ENCODE data around the gene SNRK. TPM values are rescaled to one million over a fixed set of nuclear protein-coding genes. Genes with fewer than 3 reads are reported as not detected.

Gene SNRK
- total RNA-seq, 1 experiment from 2014 or later: 14.4 TPM

DNA sequence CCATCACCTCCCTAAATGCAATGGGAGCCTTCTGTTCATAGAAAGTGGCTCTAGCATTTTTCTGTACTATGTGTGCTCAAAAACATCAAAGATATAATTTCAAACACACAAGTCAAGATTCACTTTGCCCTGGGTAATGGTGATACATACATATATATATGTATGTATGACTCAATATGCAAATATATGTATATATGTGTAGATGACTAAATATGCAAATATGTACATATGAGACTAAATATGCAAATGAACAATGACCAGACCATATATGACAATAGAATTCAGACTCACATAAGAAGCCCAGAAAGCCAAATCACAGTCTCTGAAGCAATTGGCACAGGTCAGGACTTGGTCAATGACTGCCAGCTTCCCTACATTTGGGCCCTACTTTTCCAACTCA is 36.9 kb upstream of the SNRK start:
- Histone ChIP-seq H3K79me2 (ENCODE audit: low read depth) (no peaks in the 10 kb centered on the region), H3K27ac (no peak overlapping the region), H4K20me1 (ENCODE audit: insufficient read depth) (no peaks in the 10 kb centered on the region), H3K9me3 (ENCODE audit: insufficient read depth, low read depth) (no peaks in the 10 kb centered on the region), H3K36me3 (ENCODE audit: low read depth) (no peaks in the 10 kb centered on the region), H3F3A (ENCODE audit: insufficient read depth, low read depth) (no peaks in the 10 kb centered on the region), H3K4me1 (replicated peaks; ENCODE audit: insufficient read depth) (no peaks in the 10 kb centered on the region), H2AFZ (no peak overlapping the region), H3K4me2 (no peak overlapping the region), H3K27me3 (ENCODE audit: insufficient read depth, low read depth) (no peaks in the 10 kb centered on the region), H3K4me3 (no peak overlapping the region), H3K9me2 (ENCODE audit: insufficient read depth) (no peaks in the 10 kb centered on the region)
- no peak for DNase-seq
- ChIA-PET POLR2A (ENCODE audit: unreplicated experiment) (no interaction called here), CTCF (no interaction called here)
- no peak for TF ChIP-seq EZH2 (IDR thresholded peaks at IDR 0.05; ENCODE audit: low read depth)
- TF ChIP-seq, protein P1, sequence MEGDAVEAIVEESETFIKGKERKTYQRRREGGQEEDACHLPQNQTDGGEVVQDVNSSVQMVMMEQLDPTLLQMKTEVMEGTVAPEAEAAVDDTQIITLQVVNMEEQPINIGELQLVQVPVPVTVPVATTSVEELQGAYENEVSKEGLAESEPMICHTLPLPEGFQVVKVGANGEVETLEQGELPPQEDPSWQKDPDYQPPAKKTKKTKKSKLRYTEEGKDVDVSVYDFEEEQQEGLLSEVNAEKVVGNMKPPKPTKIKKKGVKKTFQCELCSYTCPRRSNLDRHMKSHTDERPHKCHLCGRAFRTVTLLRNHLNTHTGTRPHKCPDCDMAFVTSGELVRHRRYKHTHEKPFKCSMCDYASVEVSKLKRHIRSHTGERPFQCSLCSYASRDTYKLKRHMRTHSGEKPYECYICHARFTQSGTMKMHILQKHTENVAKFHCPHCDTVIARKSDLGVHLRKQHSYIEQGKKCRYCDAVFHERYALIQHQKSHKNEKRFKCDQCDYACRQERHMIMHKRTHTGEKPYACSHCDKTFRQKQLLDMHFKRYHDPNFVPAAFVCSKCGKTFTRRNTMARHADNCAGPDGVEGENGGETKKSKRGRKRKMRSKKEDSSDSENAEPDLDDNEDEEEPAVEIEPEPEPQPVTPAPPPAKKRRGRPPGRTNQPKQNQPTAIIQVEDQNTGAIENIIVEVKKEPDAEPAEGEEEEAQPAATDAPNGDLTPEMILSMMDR (conservative IDR thresholded peaks at IDR 0.05): no peak
- no TSS peak for BruUV-seq (replicated peaks)
- intact Hi-C loops (cut with micrococcal nuclease; ENCODE audit: unreplicated experiment): no loop called here

DNA sequence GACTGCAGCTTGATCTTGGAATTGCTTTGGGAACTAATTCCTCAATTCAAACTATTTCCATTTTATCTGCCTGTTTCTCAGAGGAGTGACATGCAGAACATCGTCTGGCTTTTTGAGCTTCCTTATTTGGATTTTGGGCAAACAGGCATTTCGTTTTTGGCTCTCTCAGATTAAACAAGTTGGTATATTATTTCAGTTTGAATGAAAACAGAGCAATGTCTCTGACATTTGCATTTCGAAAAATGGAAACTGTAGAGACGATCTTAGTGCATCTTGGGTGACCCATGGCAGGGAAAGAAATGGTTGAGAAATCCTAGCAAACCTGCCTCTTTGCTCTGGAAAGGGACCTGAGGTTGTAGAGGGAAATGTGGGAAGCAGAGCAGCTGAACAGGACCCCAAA is 33.0 kb upstream of the SNRK start:
- H3K9me3 ChIP-seq (ENCODE audit: insufficient read depth, low read depth): no peaks in the 10 kb centered on the region
- no peak overlapping the region for H3K4me3 ChIP-seq
- no peak overlapping the region for H3K4me2 ChIP-seq
- no peaks in the 10 kb centered on the region for H4K20me1 ChIP-seq (ENCODE audit: insufficient read depth)
- intact Hi-C loops (cut with micrococcal nuclease; ENCODE audit: unreplicated experiment): no loop called here
- H3K27ac ChIP-seq: no peak overlapping the region
- no peaks in the 10 kb centered on the region for H3F3A ChIP-seq (ENCODE audit: insufficient read depth, low read depth)
- BruUV-seq (replicated peaks): no TSS peak
- TF ChIP-seq EZH2 (IDR thresholded peaks at IDR 0.05; ENCODE audit: low read depth): no peak
- TF ChIP-seq, protein P1 (conservative IDR thresholded peaks at IDR 0.05): no peak
- no peak overlapping the region for H2AFZ ChIP-seq
- ChIA-PET POLR2A (ENCODE audit: unreplicated experiment) (no interaction called here), CTCF (no interaction called here)
- no peak for DNase-seq
- no peaks in the 10 kb centered on the region for H3K27me3 ChIP-seq (ENCODE audit: insufficient read depth, low read depth)
- no peaks in the 10 kb centered on the region for H3K4me1 ChIP-seq (replicated peaks; ENCODE audit: insufficient read depth)
- no peaks in the 10 kb centered on the region for H3K79me2 ChIP-seq (ENCODE audit: low read depth)
- H3K36me3 ChIP-seq (ENCODE audit: low read depth): no peaks in the 10 kb centered on the region
- no peaks in the 10 kb centered on the region for H3K9me2 ChIP-seq (ENCODE audit: insufficient read depth)

DNA sequence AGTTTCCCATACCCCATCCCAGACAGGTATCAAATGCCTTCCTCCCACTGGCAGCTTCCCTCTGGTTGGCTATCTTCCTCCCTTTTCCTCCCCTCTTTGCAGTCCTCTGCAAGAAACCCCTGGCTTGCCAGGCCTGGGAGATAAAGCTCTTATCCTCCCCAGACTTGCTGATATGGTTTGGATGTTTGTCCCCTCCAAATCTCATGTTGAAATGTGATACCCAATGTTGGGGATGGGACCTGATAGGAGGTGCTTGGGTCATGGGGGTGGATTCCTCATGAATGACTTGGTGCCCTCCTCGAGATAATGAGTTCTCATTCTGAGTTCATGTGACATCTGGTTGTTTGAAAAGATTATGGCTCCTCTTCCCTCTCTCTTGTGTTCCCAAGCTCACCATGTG is 32.2 kb upstream of the SNRK start:
- H3K27ac ChIP-seq: no peak overlapping the region
- DNase-seq: no peak
- no peak overlapping the region for H2AFZ ChIP-seq
- H3K4me1 ChIP-seq (replicated peaks; ENCODE audit: insufficient read depth): no peaks in the 10 kb centered on the region
- no peaks in the 10 kb centered on the region for H3F3A ChIP-seq (ENCODE audit: insufficient read depth, low read depth)
- POLR2A ChIA-PET (ENCODE audit: unreplicated experiment): no interaction called here
- no peak overlapping the region for H3K4me2 ChIP-seq
- no peaks in the 10 kb centered on the region for H3K36me3 ChIP-seq (ENCODE audit: low read depth)
- no peaks in the 10 kb centered on the region for H3K79me2 ChIP-seq (ENCODE audit: low read depth)
- intact Hi-C loops (cut with micrococcal nuclease; ENCODE audit: unreplicated experiment): no loop called here
- no peaks in the 10 kb centered on the region for H4K20me1 ChIP-seq (ENCODE audit: insufficient read depth)
- H3K4me3 ChIP-seq: no peak overlapping the region
- no peaks in the 10 kb centered on the region for H3K27me3 ChIP-seq (ENCODE audit: insufficient read depth, low read depth)
- H3K9me2 ChIP-seq (ENCODE audit: insufficient read depth): no peaks in the 10 kb centered on the region
- CTCF ChIA-PET: no interaction called here
- H3K9me3 ChIP-seq (ENCODE audit: insufficient read depth, low read depth): no peaks in the 10 kb centered on the region
- TF ChIP-seq, protein P1 (conservative IDR thresholded peaks at IDR 0.05): no peak
- no peak for TF ChIP-seq EZH2 (IDR thresholded peaks at IDR 0.05; ENCODE audit: low read depth)
- BruUV-seq (replicated peaks): no TSS peak
